ENCODE measurements around the gene THYN1.

THYN1 gene

DNA sequence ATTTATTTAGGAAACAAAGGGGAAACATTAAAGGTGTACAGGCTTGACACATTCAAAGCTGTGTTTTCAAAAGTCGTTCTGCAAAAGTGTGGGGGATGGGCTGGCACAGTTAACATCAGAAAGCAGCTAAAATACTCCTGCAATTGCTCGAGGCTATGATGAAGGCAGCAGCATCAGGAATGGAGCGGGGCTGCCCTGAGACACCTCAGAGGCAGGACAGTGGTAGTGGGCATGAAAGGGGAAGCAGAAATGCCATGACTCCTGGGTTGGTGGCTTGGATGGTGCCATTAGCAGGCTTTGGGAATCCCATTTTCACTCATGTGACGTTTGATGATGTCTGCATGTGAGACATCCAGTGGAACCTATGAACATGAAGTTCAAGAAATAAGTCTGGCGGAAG is 30.0 kb downstream of the THYN1 start:
- no peak for DNase-seq (ENCODE audit: low spot score)

DNA sequence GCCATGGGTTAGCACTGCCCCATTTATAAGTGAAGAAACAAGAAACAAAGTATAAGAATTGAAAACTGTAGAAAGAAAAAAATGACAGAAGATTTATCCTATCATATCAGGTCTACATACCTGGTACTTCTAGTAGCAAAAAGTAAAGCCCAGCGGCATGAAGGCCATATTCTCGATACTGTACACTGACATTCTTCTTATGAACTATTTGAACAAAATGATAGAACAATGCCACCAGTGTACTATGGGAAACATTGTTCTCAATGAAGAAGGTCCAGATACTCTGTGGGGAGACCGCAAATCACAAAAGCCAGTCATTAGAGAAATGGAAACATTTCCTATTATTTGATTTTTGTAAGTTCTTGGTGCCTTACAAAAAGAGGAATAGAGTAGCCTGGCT is 36.3 kb downstream of the THYN1 start:
- peak; percentile 33 for DNase-seq (ENCODE audit: low spot score)

DNA sequence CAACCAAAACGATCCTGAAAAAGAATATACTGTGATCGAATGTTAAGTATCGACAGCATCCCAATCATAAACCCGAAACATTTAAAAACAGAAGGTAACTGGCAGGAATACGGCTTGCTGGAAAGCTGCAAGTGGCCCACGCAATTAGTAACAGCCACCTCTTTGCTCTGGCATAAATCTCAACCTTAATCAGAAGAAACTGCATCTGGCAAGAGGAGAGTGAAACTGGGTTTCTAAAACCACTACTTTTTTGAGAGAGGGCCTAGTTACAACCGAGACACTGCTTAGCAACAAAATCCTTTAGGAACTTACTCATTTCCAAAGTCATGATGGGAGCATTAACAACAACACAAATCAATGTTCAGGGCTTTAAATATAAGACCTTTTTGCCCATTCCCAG is 37.3 kb downstream of the THYN1 start:
- no peak for DNase-seq (ENCODE audit: low spot score)

DNA sequence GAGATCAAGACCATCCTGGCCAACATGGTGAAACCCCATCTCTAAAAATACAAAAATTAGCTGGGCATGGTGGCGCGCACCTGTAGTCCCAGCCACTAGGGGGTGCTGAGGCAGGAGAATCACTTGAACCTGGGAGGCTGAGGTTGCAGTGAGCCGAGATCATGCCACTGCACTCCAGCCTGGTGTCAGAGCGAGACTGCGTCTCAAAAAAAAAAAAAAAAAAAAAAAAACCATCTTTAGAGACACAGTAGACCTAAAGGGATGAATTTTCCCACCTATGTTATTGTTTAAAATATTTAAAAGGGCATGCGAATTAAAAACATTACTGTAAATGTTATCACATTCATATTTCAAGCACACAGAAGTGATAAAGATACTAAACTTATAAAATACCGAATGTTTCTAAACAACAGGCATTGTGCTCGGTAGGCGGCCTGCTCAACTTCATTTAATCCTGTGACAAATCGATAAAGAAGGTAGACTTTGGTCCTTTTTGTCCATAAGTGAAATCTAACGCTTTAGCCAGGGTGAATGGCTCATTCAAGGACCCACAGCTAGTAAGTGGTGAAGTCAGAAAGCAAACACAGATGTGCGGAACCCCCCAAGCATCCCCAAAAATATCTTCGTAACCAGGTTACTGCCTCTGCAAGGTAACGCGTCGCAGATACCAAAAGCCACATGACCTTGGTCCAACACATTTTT is 45.5 kb downstream of the THYN1 start:
- DNase-seq (ENCODE audit: low spot score), result no peak

DNA sequence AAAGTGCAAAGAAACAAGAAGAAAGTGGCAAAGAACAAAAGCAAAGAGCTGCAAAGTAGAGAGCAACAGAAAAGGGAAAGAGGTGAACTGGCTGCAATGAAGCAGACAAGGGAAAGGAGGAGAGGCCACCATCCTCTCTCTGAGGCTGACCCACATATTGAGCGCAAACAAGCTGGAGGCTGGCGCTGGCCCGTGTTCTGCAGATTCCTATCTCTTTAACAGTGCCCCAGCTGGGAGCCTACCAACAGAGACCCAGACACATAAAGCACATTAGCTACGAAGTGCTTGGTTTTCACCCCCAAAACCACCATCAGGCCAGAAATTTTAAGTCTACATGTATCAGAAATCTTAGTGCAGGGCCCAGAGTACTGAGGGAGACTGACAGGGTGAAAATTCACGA is 47.0 kb downstream of the THYN1 start:
- DNase-seq (ENCODE audit: low spot score), result no peak

DNA sequence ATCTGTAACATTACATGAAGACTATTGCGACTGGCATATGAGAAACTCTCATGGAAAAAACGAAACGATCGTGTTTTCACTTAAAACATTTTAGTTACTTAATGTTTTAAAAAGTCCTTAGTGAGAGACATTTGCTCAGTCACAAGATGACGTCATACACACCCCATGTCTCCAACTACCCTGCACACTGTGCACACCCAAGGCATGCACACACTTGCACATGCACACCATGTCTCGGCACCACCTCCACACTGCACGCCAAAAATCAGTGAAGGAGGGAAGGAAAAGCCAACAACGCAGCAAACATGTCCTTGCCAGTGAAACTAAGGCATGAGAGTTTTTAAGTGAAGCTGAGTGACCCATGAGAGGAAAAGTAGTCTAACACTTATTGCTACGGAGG is 47.4 kb downstream of the THYN1 start:
- no peak for DNase-seq (ENCODE audit: low spot score)

DNA sequence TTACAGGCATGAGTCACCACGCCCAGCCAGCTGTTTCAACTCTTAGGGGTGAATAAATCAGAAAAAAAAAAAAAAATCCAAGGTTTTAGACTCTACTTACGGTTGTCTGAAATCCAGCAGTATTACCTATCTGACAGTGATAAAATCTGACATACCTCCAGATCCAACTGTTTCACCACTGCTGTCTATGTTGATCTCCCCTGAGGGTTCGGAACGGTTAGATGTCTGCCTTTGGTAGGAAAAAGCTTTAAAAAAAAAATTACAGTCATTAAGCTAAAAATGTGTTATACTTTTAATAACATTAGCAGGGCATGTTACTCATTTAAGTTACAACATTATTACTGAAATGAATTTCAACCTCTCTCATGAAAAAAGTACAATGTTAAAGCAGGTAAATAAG is 50.5 kb downstream of the THYN1 start:
- no peak for DNase-seq (ENCODE audit: low spot score)

DNA sequence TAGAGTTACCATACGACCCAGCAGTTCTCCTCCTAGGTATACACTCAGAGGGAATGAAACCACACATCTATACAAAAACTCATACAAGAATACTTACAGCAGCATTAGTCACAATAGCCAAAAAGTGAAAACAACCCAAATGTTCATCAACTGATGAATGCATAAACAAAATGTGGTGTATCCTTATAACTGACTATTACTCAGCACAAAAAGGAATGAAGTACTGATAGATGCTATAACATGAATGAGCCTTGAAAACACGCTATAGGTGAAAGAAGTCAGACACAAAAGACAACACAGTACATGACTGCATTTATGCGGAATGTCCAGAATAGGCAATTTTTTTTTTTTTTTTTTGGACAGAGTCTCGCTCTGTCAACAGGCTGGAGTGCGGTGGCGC is 52.5 kb downstream of the THYN1 start:
- DNase-seq (ENCODE audit: low spot score), result no peak

DNA sequence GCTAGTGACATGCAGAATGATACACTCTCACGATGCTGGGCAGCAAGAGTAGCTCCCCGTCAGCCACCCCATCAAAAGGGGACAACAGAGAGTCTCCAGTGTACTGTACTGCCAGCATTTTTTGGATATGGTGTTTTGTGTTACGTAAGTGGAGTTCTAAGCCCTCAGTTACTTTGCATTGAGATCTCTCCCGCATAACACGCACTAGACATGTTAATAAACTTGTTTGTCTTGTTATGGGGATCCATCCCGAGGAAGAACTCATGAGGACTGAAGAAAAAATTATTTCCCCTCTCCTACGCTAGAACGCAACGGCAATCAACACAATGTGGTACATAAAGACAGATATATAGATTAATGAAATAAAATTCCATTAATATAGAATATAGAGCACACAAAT is 53.6 kb downstream of the THYN1 start:
- DNase-seq (ENCODE audit: low spot score), result no peak
